Ovary (tissue), 3 donors: ENCODE measurements around the gene SEC24C.

ENCODE experiments used
- CTCF ChIP-seq, 3 donors: fragments of 450-650 bp in 2 of 3; fragments of 200-600 bp in 1 of 3; IDR thresholded peaks; one replicate each; pipeline versions ENCODE4 v1.5.1 to v1.8.0; 2016 to 2022; ENCODE audit warnings: antibody characterized with exemption in 3 of 3, mild to moderate bottlenecking in 1 of 3
- EP300 ChIP-seq: sonication (generic); formaldehyde crosslinking; IDR thresholded peaks from one replicate; pipeline ENCODE4 v1.6.1; 2017; ENCODE audit warnings: antibody characterized with exemption
- POLR2A ChIP-seq: fragments of 450-650 bp; IDR thresholded peaks from one replicate; pipeline ENCODE4 v1.6.1; 2017; ENCODE audit warnings: antibody characterized with exemption, mild to moderate bottlenecking, moderate library complexity
- donor health status: DM: no; HTN: no; CAD: no.

- TF ChIP-seq CTCF (IDR thresholded peaks at IDR 0.05) (no peak), POLR2A (no peak), EP300 (no peak)
Observed at GRCh38 chr10:73800560-73801252, 56.5 kb downstream of the SEC24C start.
